SK-N-SH (cell line): ENCODE measurements around the gene CASD1. TPM values are rescaled to one million over a fixed set of nuclear protein-coding genes. Genes with fewer than 3 reads are reported as not detected.

ENCODE experiments used
- CTCF ChIA-PET: fragments of 300-600, 350-600 bp; formaldehyde crosslinking; extraction: SDS; loops from one replicate; lab custom pipeline; 2021; lab: Yijun Ruan, JAX
- POLR2A ChIA-PET: fragments of 350-600 bp; sonication (Branson Sonifier 250); formaldehyde crosslinking; extraction: SDS; loops from one replicate; lab custom pipeline; 2020; ENCODE audit warnings: antibody characterized with exemption, inconsistent platforms; lab: Yijun Ruan, JAX
- DNase-seq: peaks from one replicate; pipeline ENCODE4 v3.0.0; 2012
- H2AFZ ChIP-seq: fragments of 200-600 bp; sonication (generic); 2 replicates; pipeline ENCODE4 v1.8.1; 2016; ENCODE audit warnings: antibody characterized with exemption, mild to moderate bottlenecking, low read depth
- H3F3A ChIP-seq: fragments of 200-600 bp; sonication (generic); replicated peaks from 2 replicates; pipeline ENCODE3; 2016; ENCODE audit warnings: antibody characterized with exemption, mild to moderate bottlenecking; ENCODE audit not compliant: insufficient read depth
- H3K27ac ChIP-seq, 2 experiments: fragments of 200-500 bp in 1 of 2; fragments of 200-600 bp in 1 of 2; sonication (Bioruptor generic) in 1 of 2; sonication (generic), shearing (Covaris generic) in 1 of 2; 2 replicates each; pipeline versions ENCODE4 v1.5.1 to v1.6.1; 2014 to 2016; ENCODE audit warnings: low read depth in 2 of 2, inconsistent platforms in 1 of 2, low read length in 1 of 2, mild to moderate bottlenecking in 1 of 2, mixed read lengths in 1 of 2
- H3K27me3 ChIP-seq: fragments of 200-600 bp; sonication (generic), shearing (Covaris generic); 2 replicates; pipeline ENCODE4 v1.6.1; 2016; ENCODE audit warnings: mixed run types; ENCODE audit not compliant: insufficient read depth
- H3K36me3 ChIP-seq, 2 experiments: fragments of 200-500 bp in 1 of 2; fragments of 200-600 bp in 1 of 2; sonication (Bioruptor generic) in 1 of 2; sonication (generic) in 1 of 2; replicated peaks in 1 of 2; 2 replicates each; pipeline versions ENCODE3 to v1.5.1; 2014 to 2016; ENCODE audit warnings: low read length in 1 of 2, mild to moderate bottlenecking in 1 of 2; ENCODE audit not compliant: insufficient read depth in 2 of 2, control insufficient read depth in 1 of 2
- H3K4me1 ChIP-seq, 2 experiments: fragments of 200-500 bp in 1 of 2; fragments of 200-600 bp in 1 of 2; sonication (Bioruptor generic) in 1 of 2; sonication (generic), shearing (Covaris generic) in 1 of 2; 2 replicates each; pipeline versions ENCODE4 v1.5.1 to v1.6.1; 2014 to 2016; ENCODE audit warnings: low read depth in 1 of 2, low read length in 1 of 2, mixed run types in 1 of 2; ENCODE audit not compliant: insufficient read depth in 2 of 2, control insufficient read depth in 1 of 2
- H3K4me2 ChIP-seq: fragments of 200-600 bp; sonication (generic), shearing (Covaris generic); 2 replicates; pipeline ENCODE4 v1.6.1; 2017; ENCODE audit warnings: mixed run types
- H3K4me3 ChIP-seq, 2 experiments: fragments of 200-500 bp in 1 of 2; fragments of 200-600 bp in 1 of 2; sonication (Bioruptor generic) in 1 of 2; sonication (generic), shearing (Covaris generic) in 1 of 2; 2 replicates each; pipeline versions ENCODE4 v1.5.1 to v1.8.1; 2014 to 2016; ENCODE audit warnings: low read depth in 2 of 2, inconsistent platforms in 1 of 2, low read length in 1 of 2, mild to moderate bottlenecking in 1 of 2, mixed read lengths in 1 of 2, moderate library complexity in 1 of 2
- H3K79me2 ChIP-seq: fragments of 200-600 bp; sonication (generic); 2 replicates; pipeline ENCODE4 v1.8.1; 2017; ENCODE audit warnings: mild to moderate bottlenecking; ENCODE audit not compliant: insufficient read depth
- H3K9ac ChIP-seq: fragments of 200-600 bp; sonication (generic); 2 replicates; pipeline ENCODE4 v1.6.1; 2017; ENCODE audit warnings: mixed run types
- H3K9me2 ChIP-seq: fragments of 200-600 bp; sonication (generic); 2 replicates; pipeline ENCODE4 v1.6.1; 2017; ENCODE audit warnings: mixed run types
- H3K9me3 ChIP-seq: fragments of 200-600 bp; sonication (generic); 2 replicates; pipeline ENCODE4 v1.6.1; 2017; ENCODE audit warnings: mixed run types, mild to moderate bottlenecking, moderate library complexity
- H4K20me1 ChIP-seq: fragments of 200-600 bp; sonication (generic); 2 replicates; pipeline ENCODE4 v1.6.1; 2017; ENCODE audit warnings: mild to moderate bottlenecking, mixed run types; ENCODE audit not compliant: insufficient read depth
- CHD2 ChIP-seq: fragments of 150-350 bp; IDR thresholded peaks from 2 replicates; pipeline ENCODE4 v1.6.1; 2018; ENCODE audit warnings: low read length; ENCODE audit not compliant: partially characterized antibody
- CTCF ChIP-seq: fragments of 200-600 bp; sonication (generic); IDR thresholded peaks from 2 replicates; pipeline ENCODE4 v1.6.1; 2017; ENCODE audit warnings: antibody characterized with exemption, mild to moderate bottlenecking, moderate library complexity
- ELF1 ChIP-seq: IDR thresholded peaks from 2 replicates; pipeline ENCODE4 v1.4.0; 2012
- EP300 ChIP-seq, 2 experiments: IDR thresholded peaks; 2 replicates each; pipeline versions ENCODE4 v1.4.0 to v1.6.1; 2012; ENCODE audit warnings: borderline replicate concordance in 1 of 2, low read depth in 1 of 2, low read length in 1 of 2
- EZH2phosphoT487 ChIP-seq: fragments of 200-600 bp; sonication (generic); IDR thresholded peaks from 2 replicates; pipeline ENCODE4 v1.6.1; 2017; ENCODE audit warnings: low read depth, mixed run types, mild to moderate bottlenecking, antibody characterized with exemption, moderate library complexity, borderline replicate concordance
- FOSL2 ChIP-seq: IDR thresholded peaks from 2 replicates; pipeline ENCODE4 v1.4.0; 2012; ENCODE audit warnings: low read depth, mild to moderate bottlenecking, moderate library complexity, borderline replicate concordance
- GATA2 ChIP-seq: sonication (generic); formaldehyde crosslinking; IDR thresholded peaks from 2 replicates; pipeline ENCODE4 v1.5.0; 2020; ENCODE audit warnings: mild to moderate bottlenecking, missing genetic modification reagents
- IRF3 ChIP-seq: fragments of 150-350 bp; IDR thresholded peaks from 2 replicates; pipeline ENCODE4 v1.6.1; 2016; ENCODE audit warnings: mild to moderate bottlenecking, low read depth, low read length
- PBX3 ChIP-seq: IDR thresholded peaks from 2 replicates; pipeline ENCODE4; 2012
- POLR2AphosphoS5 ChIP-seq: IDR thresholded peaks from 2 replicates; pipeline ENCODE4 v1.6.1; 2012; ENCODE audit warnings: low read depth, low read length
- RXRA ChIP-seq: IDR thresholded peaks from 2 replicates; pipeline ENCODE4 v1.4.0; 2012; ENCODE audit warnings: low read depth, mild to moderate bottlenecking, borderline replicate concordance
- SIN3A ChIP-seq: IDR thresholded peaks from 2 replicates; pipeline ENCODE4 v1.6.1; 2012; ENCODE audit warnings: low read depth, mild to moderate bottlenecking, low read length, moderate library complexity, borderline replicate concordance
- SMC3 ChIP-seq: IDR thresholded peaks from 2 replicates; pipeline ENCODE4 v1.6.1; 2012; ENCODE audit warnings: low read depth, low read length, improper control_type of control experiment
- USF2 ChIP-seq: fragments of 150-350 bp; IDR thresholded peaks from 2 replicates; pipeline ENCODE4 v1.6.1; 2017; ENCODE audit warnings: antibody characterized with exemption, low read length, low read depth, borderline replicate concordance
- WGBS: methylation state at CpG from one replicate; pipeline ENCODE4 v1.1.6; 2017; ENCODE audit warnings: low lambda C conversion rate; 5-methylcytosine and 5-hydroxymethylcytosine counted together
- polyA plus RNA-seq, 3 experiments: library from polyadenylated mRNA; depleted of rRNA; stranded (reverse); fragments of >200 nt; gene quantifications; 2 replicates each; pipeline ENCODE4 v1.2.3, GENCODE V29; 2012

Gene CASD1
- polyA plus RNA-seq, 1 of the 3 experiments (the other 2 are of a cell fraction): 8.5 TPM

GRCh38 chr7:94602181-94602580 lies 92.6 kb downstream of the CASD1 start:
- no peak for TF ChIP-seq RXRA
- TF ChIP-seq GATA2 (CRISPR knock-in tag): no peak
- no peak for TF ChIP-seq ELF1
- no peak for TF ChIP-seq PBX3
- TF ChIP-seq EP300 (IDR thresholded peaks at IDR 0.05; ENCODE audit: borderline replicate concordance in 1 of 2, low read depth in 1 of 2, low read length in 1 of 2): no peak
- TF ChIP-seq CHD2: no peak
- TF ChIP-seq SMC3: no peak
- TF ChIP-seq CTCF: no peak
- no peak for TF ChIP-seq USF2
- H2AFZ ChIP-seq: no peak overlapping the region
- H4K20me1 ChIP-seq: no peaks in the 10 kb centered on the region
- no peak for DNase-seq
- no peaks in the 10 kb centered on the region; the same call in 1 of the 2 replicates for H3K79me2 ChIP-seq
- H3K9me2 ChIP-seq: no peaks in the 10 kb centered on the region
- H3K27ac ChIP-seq: no peak overlapping the region
- no peaks in the 10 kb centered on the region for H3K9me3 ChIP-seq
- ChIA-PET CTCF (no interaction called here), POLR2A (no interaction called here)
- H3K9ac ChIP-seq: no peak overlapping the region
- WGBS: 91% methylated on average over 1 of the region's 1 CpG
- H3K27me3 ChIP-seq: no peaks in the 10 kb centered on the region
- H3K4me3 ChIP-seq: no peak overlapping the region
- peaks cover 0 to 3% of the 10 kb centered on the region in 2 experiments; a peak in 3 of 4 replicates for H3K4me1 ChIP-seq
- peaks cover 46 to 61% of the 10 kb centered on the region in 2 experiments for H3K36me3 ChIP-seq
- H3K4me2 ChIP-seq: no peak overlapping the region
- peaks cover 6% of the 10 kb centered on the region for H3F3A ChIP-seq

- Histone ChIP-seq H3F3A (no peaks in the 10 kb centered on the region), H3K27ac (no peak overlapping the region), H3K4me2 (no peak overlapping the region), H2AFZ (no peak overlapping the region), H3K9me2 (no peaks in the 10 kb centered on the region), H3K79me2 (peaks cover 4% of the 10 kb centered on the region; the same call in 1 of the 2 replicates), H3K4me3 (no peak overlapping the region), H3K9ac (no peak overlapping the region), H3K9me3 (no peaks in the 10 kb centered on the region), H4K20me1 (no peaks in the 10 kb centered on the region)
- ChIA-PET POLR2A (no interaction called here), CTCF (no interaction called here)
- DNase-seq: no peak
- WGBS: 95% methylated on average over 1 of the region's 1 CpG
- TF ChIP-seq EZH2phosphoT487: no peak
- TF ChIP-seq SIN3A: no peak
- no peak for TF ChIP-seq FOSL2
- no peak for TF ChIP-seq PBX3
- TF ChIP-seq IRF3: no peak
- no peak for TF ChIP-seq RXRA
- no peak for TF ChIP-seq CHD2
- no peak for TF ChIP-seq POLR2AphosphoS5
- TF ChIP-seq, all 33 proteins: peak for 0
- Histone ChIP-seq H3K27me3 (no peaks in the 10 kb centered on the region), H3K4me1 (peaks cover 0 to 3% of the 10 kb centered on the region in 2 experiments; a peak in 3 of 4 replicates), H3K36me3 (peaks cover 23 to 49% of the 10 kb centered on the region in 2 experiments)
Observed at GRCh38 chr7:94605031-94605430, 95.4 kb downstream of the CASD1 start.
